GM19193 (cell line): ENCODE measurements around the gene PARS2.
A peak's percentile ranks its signal among the peaks of the same experiment; 100 is the strongest.

Source experiments
- POLR2A ChIP-seq: IDR thresholded peaks from 4 replicates; pipeline ENCODE4 v1.6.1; 2011; ENCODE audit not compliant: insufficient read depth, insufficient read length; ENCODE audit errors: extremely low read depth

Gene PARS2

GRCh38 chr1:54738244-54738643, 26.1 kb downstream of the PARS2 start:
- TF ChIP-seq POLR2A: no peak

DNA sequence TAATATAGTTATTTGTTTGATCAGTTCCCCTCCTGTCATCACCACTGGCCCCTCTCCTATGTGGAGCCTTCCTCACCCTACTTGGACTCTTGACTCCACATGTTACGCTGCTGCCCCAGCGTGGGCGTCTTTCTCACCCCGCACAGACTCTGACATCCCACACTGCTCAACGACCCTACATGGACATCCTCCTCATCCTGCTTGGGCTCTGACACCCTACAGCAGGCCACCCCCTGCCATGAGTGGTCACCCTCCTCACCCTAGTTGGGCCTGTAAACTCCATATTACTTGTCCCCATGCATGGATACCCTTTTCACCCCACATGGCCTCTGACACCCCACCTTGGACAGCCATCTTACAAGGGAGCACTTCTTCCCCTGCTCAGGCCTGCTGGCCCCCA, 27.6 kb downstream of the PARS2 start:
- TF ChIP-seq POLR2A: no peak

GRCh38 chr1:54728027-54728426, 36.3 kb downstream of the PARS2 start:
- no peak for TF ChIP-seq POLR2A

GRCh38 chr1:54724771-54725170, 39.6 kb downstream of the PARS2 start:
- no peak for TF ChIP-seq POLR2A

GRCh38 chr1:54723985-54724384, 40.3 kb downstream of the PARS2 start:
- TF ChIP-seq POLR2A: no peak

GRCh38 chr1:54721719-54722118, 42.6 kb downstream of the PARS2 start:
- TF ChIP-seq POLR2A: no peak

DNA sequence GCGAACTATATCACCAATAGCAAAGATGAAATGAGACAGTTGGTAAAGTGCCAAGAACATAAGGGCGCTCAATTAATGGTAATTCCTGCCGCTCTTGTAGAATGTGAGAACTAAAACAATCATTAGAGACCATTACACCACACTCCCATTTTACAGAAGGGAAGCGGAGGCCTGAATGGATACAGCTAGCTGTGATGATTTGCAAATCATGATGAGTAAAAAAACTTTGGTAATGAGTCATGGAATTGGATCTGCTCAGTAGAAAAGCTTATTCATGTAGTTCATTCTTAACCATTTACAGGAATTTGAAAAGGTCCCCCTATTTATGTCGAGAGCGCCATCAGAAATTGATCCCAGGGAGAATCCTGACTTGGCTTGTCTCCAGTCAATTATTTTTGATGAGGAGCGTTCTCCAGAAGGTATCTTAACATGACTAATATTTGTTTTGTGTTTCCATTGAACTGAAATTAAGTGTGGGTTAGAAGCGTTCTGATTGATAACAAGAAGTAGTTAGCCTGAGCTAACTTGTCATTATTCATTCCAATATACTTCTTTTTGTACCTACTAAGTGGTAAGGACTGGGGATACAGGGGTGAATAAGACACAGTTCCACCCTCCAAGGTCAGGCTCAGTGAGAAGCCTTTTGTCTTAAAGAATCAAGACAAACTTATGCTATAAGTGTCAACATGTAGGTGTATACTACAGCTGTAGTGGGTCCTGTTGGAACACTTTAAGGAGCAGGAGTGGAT, 47.9 kb downstream of the PARS2 start:
- no peak for TF ChIP-seq POLR2A

GRCh38 chr1:54715493-54716298, 48.6 kb downstream of the PARS2 start, which contains the start of gene TTC4:
TSS of gene TTC4 (plus strand) at chr1:54715861. CDS start at chr1:54715909, 48 bp downstream.
- peak; percentile 93 for TF ChIP-seq POLR2A

DNA sequence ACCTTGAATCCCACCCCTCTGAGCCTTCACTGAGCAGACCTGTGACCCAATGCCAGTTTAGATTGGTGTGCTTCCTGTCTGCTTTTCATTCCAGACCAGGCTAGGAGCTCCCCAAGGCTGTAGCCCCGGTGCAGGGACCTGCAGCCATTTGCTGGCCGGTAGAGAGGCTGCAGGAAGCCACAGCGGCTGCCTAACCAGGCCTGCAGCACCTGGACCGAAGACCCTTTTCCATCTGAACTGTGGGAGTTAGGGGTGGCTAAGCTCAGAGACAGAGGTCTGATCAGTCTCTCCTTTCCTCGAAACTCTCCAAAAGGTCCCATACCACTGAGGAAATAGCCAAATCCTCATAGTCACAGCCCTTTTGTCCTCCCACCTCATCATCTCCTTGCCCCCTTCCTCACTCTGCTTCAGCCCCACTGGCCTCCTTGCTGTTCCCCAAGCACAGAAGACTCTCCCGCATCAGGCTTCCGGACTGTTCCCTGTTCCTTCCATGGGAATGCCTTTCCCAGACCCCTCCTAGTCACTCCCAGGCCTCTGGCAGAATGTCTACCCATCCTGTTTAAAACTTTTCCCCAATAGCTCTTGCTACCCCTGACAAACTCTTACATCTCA, 49.3 kb downstream of the PARS2 start:
- TF ChIP-seq POLR2A: no peak

- TF ChIP-seq POLR2A: no peak
Measured at GRCh38 chr1:54711536-54711935, 52.8 kb downstream of the PARS2 start.

GRCh38 chr1:54710841-54711240, 53.5 kb downstream of the PARS2 start:
- no peak for TF ChIP-seq POLR2A

DNA sequence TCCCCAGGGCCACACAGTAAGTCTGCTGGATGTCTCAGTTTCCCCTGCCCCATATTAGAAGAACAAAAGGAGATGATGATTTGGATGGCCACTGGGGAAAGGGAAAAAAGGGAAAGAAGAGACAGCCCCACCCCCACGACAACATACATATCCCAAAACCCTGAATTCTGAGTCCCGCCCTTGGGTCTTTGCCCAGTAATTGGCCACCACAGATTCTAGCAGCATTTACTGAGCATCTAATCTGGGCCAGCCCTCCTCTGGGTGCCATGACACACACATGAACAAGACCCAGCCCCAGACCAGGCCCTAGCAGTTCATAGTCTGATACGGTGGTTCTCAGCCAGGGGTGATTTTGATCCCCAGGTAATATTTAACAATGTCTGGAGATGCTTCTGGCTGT, 53.9 kb downstream of the PARS2 start:
- TF ChIP-seq POLR2A: no peak

- no peak for TF ChIP-seq POLR2A
Measured at GRCh38 chr1:54709547-54710292, 54.6 kb downstream of the PARS2 start.

GRCh38 chr1:54708385-54708784, 55.9 kb downstream of the PARS2 start:
- no peak for TF ChIP-seq POLR2A
